ENCODE results near the gene THUMPD3. TPM values are rescaled to one million over a fixed set of nuclear protein-coding genes. Genes with fewer than 3 reads are reported as not detected.

The THUMPD3 gene
- total and polyA plus RNA-seq, 4 donors = 20.1 to 24.5 (median 21.6) TPM

GRCh38 chr3:9352917-9353752 lies 9.7 kb upstream of the THUMPD3 start:
- peak; percentile 55 for DNase-seq (ENCODE audit: low spot score)
- Histone ChIP-seq H3K9ac (ENCODE audit: low read depth in 1 of 2, low read length in 2 of 2) (peak overlapping the region in 1 of 2 donors; percentile 4), H3K9me3 (ENCODE audit: control insufficient read depth in 4 of 4, low read length in 3 of 4) (no peaks in the 10 kb centered on the region), H3K4me3 (ENCODE audit: low read depth in 1 of 3, low read length in 3 of 3) (no peak overlapping the region), H3K27ac (ENCODE audit: low read depth in 1 of 2, low read length in 2 of 2) (peak overlapping the region; percentile 5 to 40), H3K36me3 (ENCODE audit: control insufficient read depth in 4 of 4, insufficient read depth in 3 of 4, low read depth in 1 of 4, low read length in 3 of 4) (no peaks in the 10 kb centered on the region), H3K27me3 (ENCODE audit: control insufficient read depth in 4 of 4, insufficient read depth in 4 of 4, low read length in 3 of 4) (no peaks in the 10 kb centered on the region), H3K4me1 (ENCODE audit: control insufficient read depth in 4 of 4, insufficient read depth in 4 of 4, low read length in 3 of 4) (peaks cover 12 to 27% (median 18%) of the 10 kb centered on the region in 4 donors)
- TF ChIP-seq YY1 (IDR thresholded peaks at IDR 0.05) (no peak), RAD21 (IDR thresholded peaks at IDR 0.05) (peak; percentile 92 to 93), JUND (IDR thresholded peaks at IDR 0.05) (peak; percentile 32 to 74), NR2F2 (IDR thresholded peaks at IDR 0.05) (peak; percentile 86), ATF3 (IDR thresholded peaks at IDR 0.05) (no peak), MAX (IDR thresholded peaks at IDR 0.05) (peak; percentile 70), ZBTB33 (IDR thresholded peaks at IDR 0.05) (peak; percentile 66), CTCF (IDR thresholded peaks at IDR 0.05; ENCODE audit: low read depth, low read length, missing input control) (peak; percentile 79), TAF1 (conservative IDR thresholded peaks at IDR 0.05) (no peak), FOXA2 (IDR thresholded peaks at IDR 0.05) (peak; percentile 99), FOXA1 (IDR thresholded peaks at IDR 0.05) (peak; percentile 99), SP1 (IDR thresholded peaks at IDR 0.05) (peak; percentile 98), HNF4A (conservative IDR thresholded peaks at IDR 0.05) (peak; percentile 93 to 97), GABPA (IDR thresholded peaks at IDR 0.05 in 1 of 2, conservative IDR thresholded peaks at IDR 0.05 in 1 of 2) (peak; percentile 20 to 77), HNF4G (IDR thresholded peaks at IDR 0.05) (peak; percentile 82), REST (IDR thresholded peaks at IDR 0.05) (peak; percentile 83), EGR1 (IDR thresholded peaks at IDR 0.05; ENCODE audit: low read depth in 2 of 2) (peak; percentile 18 to 66), RXRA (IDR thresholded peaks at IDR 0.05) (peak; percentile 93 to 95)
- WGBS = 9% methylated on average over 7 of the region's 7 CpGs
